ENCODE measurements around the gene SKIDA1. TPM values are rescaled to one million over a fixed set of nuclear protein-coding genes. Genes with fewer than 3 reads are reported as not detected.
A peak's percentile ranks its signal among the peaks of the same experiment; 100 is the strongest.

SKIDA1 gene
- total RNA-seq, 2 experiments from 2014 or later, result 0.11 to 0.36 TPM

- H3K27ac Mint-ChIP-seq, result peak overlapping the region; percentile 95
- no peaks in the 10 kb centered on the region for H3K9me3 Mint-ChIP-seq
- intact Hi-C loops (cut with micrococcal nuclease), result loop anchor here (5.0 kb wide), 1 partner anchor 36 kb away; no protein-coding TSS in a partner anchor
- CTCF ChIA-PET, result interaction anchor here (1.0 to 1.2 kb wide), 3 partner anchors 34 to 178 kb away, joined by 3 to 4 read pairs (median 3); no protein-coding TSS in a partner anchor
- H3K4me1 Mint-ChIP-seq (ENCODE audit: low read depth), result peaks cover 31% of the 10 kb centered on the region
- H3K36me3 Mint-ChIP-seq (ENCODE audit: low read depth), result peaks cover 13% of the 10 kb centered on the region
- POLR2A ChIA-PET, result interaction anchor here (1.0 to 1.4 kb wide), 3 partner anchors 11 to 35 kb away, joined by 3 to 4 read pairs (median 3); no protein-coding TSS in a partner anchor
- no peak for ATAC-seq
- no peak for DNase-seq
- H3K4me3 Mint-ChIP-seq, result peak overlapping the region; percentile 85
- H3K27me3 Mint-ChIP-seq, result peaks cover 4% of the 10 kb centered on the region
- TF ChIP-seq, protein P1, sequence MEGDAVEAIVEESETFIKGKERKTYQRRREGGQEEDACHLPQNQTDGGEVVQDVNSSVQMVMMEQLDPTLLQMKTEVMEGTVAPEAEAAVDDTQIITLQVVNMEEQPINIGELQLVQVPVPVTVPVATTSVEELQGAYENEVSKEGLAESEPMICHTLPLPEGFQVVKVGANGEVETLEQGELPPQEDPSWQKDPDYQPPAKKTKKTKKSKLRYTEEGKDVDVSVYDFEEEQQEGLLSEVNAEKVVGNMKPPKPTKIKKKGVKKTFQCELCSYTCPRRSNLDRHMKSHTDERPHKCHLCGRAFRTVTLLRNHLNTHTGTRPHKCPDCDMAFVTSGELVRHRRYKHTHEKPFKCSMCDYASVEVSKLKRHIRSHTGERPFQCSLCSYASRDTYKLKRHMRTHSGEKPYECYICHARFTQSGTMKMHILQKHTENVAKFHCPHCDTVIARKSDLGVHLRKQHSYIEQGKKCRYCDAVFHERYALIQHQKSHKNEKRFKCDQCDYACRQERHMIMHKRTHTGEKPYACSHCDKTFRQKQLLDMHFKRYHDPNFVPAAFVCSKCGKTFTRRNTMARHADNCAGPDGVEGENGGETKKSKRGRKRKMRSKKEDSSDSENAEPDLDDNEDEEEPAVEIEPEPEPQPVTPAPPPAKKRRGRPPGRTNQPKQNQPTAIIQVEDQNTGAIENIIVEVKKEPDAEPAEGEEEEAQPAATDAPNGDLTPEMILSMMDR (IDR thresholded peaks at IDR 0.05), result no peak
Measured at GRCh38 chr10:21532694-21533466, 7.4 kb upstream of the SKIDA1 start.

DNA sequence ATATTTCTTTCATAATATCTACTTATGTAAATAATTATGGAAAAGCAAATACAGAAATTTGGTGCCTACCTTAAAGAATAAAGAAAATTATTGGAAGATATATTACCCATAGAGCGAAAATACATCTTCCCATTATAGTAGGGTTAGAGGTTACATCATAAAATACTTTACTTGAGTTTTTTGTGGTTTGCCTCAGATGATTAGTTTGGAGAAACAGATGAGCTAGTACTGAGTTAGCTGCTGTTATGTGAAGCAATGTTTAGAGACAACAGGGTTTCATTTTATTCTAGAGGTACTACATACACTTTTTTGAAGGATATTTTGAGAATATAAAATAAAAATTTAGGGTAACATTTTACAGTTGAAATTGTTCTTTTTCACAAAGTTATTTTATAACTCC lies 5.7 kb upstream of the SKIDA1 start:
- H3K27me3 Mint-ChIP-seq, result peaks cover 7% of the 10 kb centered on the region
- TF ChIP-seq, protein P1 (IDR thresholded peaks at IDR 0.05), result no peak
- H3K4me3 Mint-ChIP-seq, result no peak overlapping the region
- ChIA-PET POLR2A (no interaction called here), CTCF (interaction anchor here (2.5 kb wide), 1 partner anchor 35 kb away, joined by 10 read pairs; no protein-coding TSS in a partner anchor)
- intact Hi-C loops (cut with micrococcal nuclease), result loop anchor here (5.0 kb wide), 1 partner anchor 34 kb away; no protein-coding TSS in a partner anchor
- H3K4me1 Mint-ChIP-seq (ENCODE audit: low read depth), result peaks cover 33% of the 10 kb centered on the region
- H3K36me3 Mint-ChIP-seq (ENCODE audit: low read depth), result peaks cover 6% of the 10 kb centered on the region
- DNase-seq, result no peak
- ATAC-seq, result no peak
- no peak overlapping the region for H3K27ac Mint-ChIP-seq
- no peaks in the 10 kb centered on the region for H3K9me3 Mint-ChIP-seq

- peaks cover 5% of the 10 kb centered on the region for H3K36me3 Mint-ChIP-seq (ENCODE audit: low read depth)
- H3K4me3 Mint-ChIP-seq, result no peak overlapping the region
- no peak for DNase-seq
- TF ChIP-seq, protein P1 (IDR thresholded peaks at IDR 0.05), result no peak
- H3K9me3 Mint-ChIP-seq, result no peaks in the 10 kb centered on the region
- no peak overlapping the region for H3K27ac Mint-ChIP-seq
- H3K4me1 Mint-ChIP-seq (ENCODE audit: low read depth), result peaks cover 32% of the 10 kb centered on the region
- ATAC-seq, result no peak
- CTCF ChIA-PET, result interaction anchor here (2.5 kb wide), 1 partner anchor 35 kb away, joined by 10 read pairs; no protein-coding TSS in a partner anchor
- POLR2A ChIA-PET, result no interaction called here
- peaks cover 7% of the 10 kb centered on the region for H3K27me3 Mint-ChIP-seq
- intact Hi-C loops (cut with micrococcal nuclease), result loop anchor here (5.0 kb wide), 1 partner anchor 33 kb away; no protein-coding TSS in a partner anchor
Measured at GRCh38 chr10:21530641-21531040, 5.2 kb upstream of the SKIDA1 start.

DNA sequence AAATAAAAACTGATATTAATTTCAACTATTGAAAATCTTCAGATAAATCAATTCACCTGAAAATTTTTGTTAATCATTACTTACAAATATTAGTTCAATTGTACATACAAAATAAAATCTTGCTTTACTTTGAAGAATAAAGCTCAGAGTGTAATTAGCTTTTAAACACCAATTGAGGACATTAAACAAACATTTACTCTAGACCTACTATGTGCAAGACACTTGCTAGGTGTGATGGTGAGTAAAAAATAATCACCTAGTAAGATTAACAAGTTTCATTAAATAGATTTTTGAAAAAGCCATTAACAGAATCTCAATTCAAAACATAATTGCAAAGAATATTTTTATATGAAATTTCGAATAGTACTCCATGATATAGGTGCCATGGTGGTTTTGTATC lies 4.7 kb upstream of the SKIDA1 start:
- H3K4me3 Mint-ChIP-seq, result no peak overlapping the region
- no peak for ATAC-seq
- peaks cover under 1% of the 10 kb centered on the region for H3K36me3 Mint-ChIP-seq (ENCODE audit: low read depth)
- TF ChIP-seq, protein P1 (IDR thresholded peaks at IDR 0.05), result no peak
- no peak for DNase-seq
- H3K27me3 Mint-ChIP-seq, result peaks cover 9% of the 10 kb centered on the region
- peaks cover 33% of the 10 kb centered on the region for H3K4me1 Mint-ChIP-seq (ENCODE audit: low read depth)
- intact Hi-C loops (cut with micrococcal nuclease), result loop anchor here (5.0 kb wide), 1 partner anchor 33 kb away; no protein-coding TSS in a partner anchor
- POLR2A ChIA-PET, result no interaction called here
- CTCF ChIA-PET, result interaction anchor here (2.5 kb wide), 1 partner anchor 34 kb away, joined by 10 read pairs; no protein-coding TSS in a partner anchor
- no peaks in the 10 kb centered on the region for H3K9me3 Mint-ChIP-seq
- no peak overlapping the region for H3K27ac Mint-ChIP-seq
